Pancreas (tissue), 10 donors: ENCODE results near the gene S100A9. TPM values are rescaled to one million over a fixed set of nuclear protein-coding genes. Genes with fewer than 3 reads are reported as not detected.

ENCODE experiments used
- ATAC-seq, 4 donors: fragments of 200-7000 bp; cut with Tn5 transposase; one replicate each; pipeline versions ENCODE4 v1.8.0 to v1.9.1; 2020; ENCODE audit warnings: mild to moderate bottlenecking in 4 of 4, moderate library complexity in 4 of 4
- DNase-seq, 6 donors: peaks; one replicate each; pipeline ENCODE4 v3.0.0-alpha.2; 2020
- FAIRE-seq: peaks from 2 replicates; lab custom pipeline; 2012; peaks lifted over from hg19 to GRCh38; lab: Jason Lieb, UNC
- H3K27ac ChIP-seq, 4 donors: fragments of 200-600 bp; sonication (generic); 1 replicate in 3 of 4; 2 replicates in 1 of 4; pipeline versions ENCODE4 v1.5.0 to v1.8.0; 2020
- H3K27me3 ChIP-seq, 4 donors: fragments of 200-600 bp; one replicate each; pipeline ENCODE4 v1.8.0; 2021
- H3K36me3 ChIP-seq, 3 donors: fragments of 200-600 bp; sonication (generic) in 1 of 3; one replicate each; pipeline versions ENCODE4 v1.5.0 to v1.8.0; 2020 to 2021
- H3K4me1 ChIP-seq, 3 donors: fragments of 200-600 bp; one replicate each; pipeline ENCODE4 v1.8.0; 2021
- H3K4me3 ChIP-seq, 4 donors: fragments of 200-600 bp; sonication (generic) in 2 of 4; one replicate each; pipeline versions ENCODE4 v1.5.0 to v1.8.0; 2020 to 2021
- H3K9me3 ChIP-seq, 4 donors: fragments of 200-600 bp; one replicate each; pipeline ENCODE4 v1.8.0; 2021
- WGBS, 2 donors: extraction: QIAGEN DNeasy Blood & Tissue Kit; methylation state at CpG; one replicate each; pipeline ENCODE4 v1.1.7; 2013; 5-methylcytosine and 5-hydroxymethylcytosine counted together
- intact Hi-C, 3 donors: fragments of 100-400 bp; cut with DNase I; formaldehyde crosslinking; loops; one replicate each; pipeline versions ENCODE4 v1.11.1 to v1.14.2; 2022
- polyA plus RNA-seq, 2 donors: library from polyadenylated mRNA; stranded (reverse); fragments of 200-250 nt; gene quantifications; one replicate each; pipeline ENCODE4 v1.2.3, GENCODE V29; 2013
- total RNA-seq, 6 donors: library from RNA; stranded (reverse); fragmentation: NEBNext Ultra II Directional in 4 of 6; extraction: Animal tissue kit (Norgen Biotek cat#: 25700) in 4 of 6; gene quantifications; one replicate each; pipeline versions ENCODE4 v1.2.1 to v1.2.4, GENCODE V29; 2021 to 2023
- TF ChIP-seq, protein P1 (sequence below), 4 donors: fragments of 200-600 bp; sonication (generic) in 3 of 4; IDR thresholded peaks; one replicate each; pipeline versions ENCODE4 v1.5.0 to v1.8.0; 2021; ENCODE audit warnings: antibody characterized with exemption in 4 of 4
- donor health status: healthy with polysubstance abuse.
- donor health status: DM: no; HTN: no; CAD: no; lungs with moderate emphysema.
- donor health status: DM: no; HTN: no; CAD: no.
- donor health status: control.
- donor health status: control.
- donor health status: Bipolar disorder and iron deficiency.
- donor health status: DM: yes; HTN: yes; CAD: no.
- donor health status: DM: no; HTN: no; CAD: no.
- donor health status: DM: no; HTN: no; CAD: no.
- donor health status: DM: yes; HTN: yes; CAD: no.

S100A9 gene
- total and polyA plus RNA-seq, 8 donors: 3.9 to 79.6 (median 36.8) TPM

DNA sequence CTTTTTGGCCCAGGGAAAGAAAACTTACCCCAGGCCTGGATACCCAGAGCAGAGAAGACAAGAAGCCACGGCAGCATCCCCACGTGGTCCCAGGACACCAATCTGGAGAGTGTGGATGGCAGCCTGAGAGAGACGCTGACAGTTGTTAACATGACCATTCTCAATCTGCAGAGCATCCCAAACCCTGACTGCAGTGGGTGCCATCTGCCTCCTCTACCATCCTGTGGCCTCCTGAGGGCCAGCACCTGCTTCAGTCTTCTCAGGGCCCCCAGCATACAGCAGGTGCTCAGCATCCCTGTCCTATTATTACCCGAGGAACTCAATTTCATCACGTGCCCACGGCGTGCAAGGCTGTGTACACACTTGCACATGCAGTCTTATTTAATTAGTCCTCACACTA is 9.8 kb upstream of the S100A9 start:
- ATAC-seq (no peak), DNase-seq (no peak), FAIRE-seq (no peak)
- 35 to 43% methylated on average over 7 of the region's 7 CpGs for WGBS, 2 donors
- H3K27ac ChIP-seq: no peak overlapping the region
- H3K4me1 ChIP-seq: no peaks in the 10 kb centered on the region
- TF ChIP-seq, protein P1, sequence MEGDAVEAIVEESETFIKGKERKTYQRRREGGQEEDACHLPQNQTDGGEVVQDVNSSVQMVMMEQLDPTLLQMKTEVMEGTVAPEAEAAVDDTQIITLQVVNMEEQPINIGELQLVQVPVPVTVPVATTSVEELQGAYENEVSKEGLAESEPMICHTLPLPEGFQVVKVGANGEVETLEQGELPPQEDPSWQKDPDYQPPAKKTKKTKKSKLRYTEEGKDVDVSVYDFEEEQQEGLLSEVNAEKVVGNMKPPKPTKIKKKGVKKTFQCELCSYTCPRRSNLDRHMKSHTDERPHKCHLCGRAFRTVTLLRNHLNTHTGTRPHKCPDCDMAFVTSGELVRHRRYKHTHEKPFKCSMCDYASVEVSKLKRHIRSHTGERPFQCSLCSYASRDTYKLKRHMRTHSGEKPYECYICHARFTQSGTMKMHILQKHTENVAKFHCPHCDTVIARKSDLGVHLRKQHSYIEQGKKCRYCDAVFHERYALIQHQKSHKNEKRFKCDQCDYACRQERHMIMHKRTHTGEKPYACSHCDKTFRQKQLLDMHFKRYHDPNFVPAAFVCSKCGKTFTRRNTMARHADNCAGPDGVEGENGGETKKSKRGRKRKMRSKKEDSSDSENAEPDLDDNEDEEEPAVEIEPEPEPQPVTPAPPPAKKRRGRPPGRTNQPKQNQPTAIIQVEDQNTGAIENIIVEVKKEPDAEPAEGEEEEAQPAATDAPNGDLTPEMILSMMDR (IDR thresholded peaks at IDR 0.05): no peak
- intact Hi-C loops: no loop called here
- H3K27me3 ChIP-seq: peaks cover 0 to 11% (median 0%) of the 10 kb centered on the region in 4 donors
- no peaks in the 10 kb centered on the region for H3K9me3 ChIP-seq
- no peaks in the 10 kb centered on the region for H3K36me3 ChIP-seq
- H3K4me3 ChIP-seq: no peak overlapping the region

DNA sequence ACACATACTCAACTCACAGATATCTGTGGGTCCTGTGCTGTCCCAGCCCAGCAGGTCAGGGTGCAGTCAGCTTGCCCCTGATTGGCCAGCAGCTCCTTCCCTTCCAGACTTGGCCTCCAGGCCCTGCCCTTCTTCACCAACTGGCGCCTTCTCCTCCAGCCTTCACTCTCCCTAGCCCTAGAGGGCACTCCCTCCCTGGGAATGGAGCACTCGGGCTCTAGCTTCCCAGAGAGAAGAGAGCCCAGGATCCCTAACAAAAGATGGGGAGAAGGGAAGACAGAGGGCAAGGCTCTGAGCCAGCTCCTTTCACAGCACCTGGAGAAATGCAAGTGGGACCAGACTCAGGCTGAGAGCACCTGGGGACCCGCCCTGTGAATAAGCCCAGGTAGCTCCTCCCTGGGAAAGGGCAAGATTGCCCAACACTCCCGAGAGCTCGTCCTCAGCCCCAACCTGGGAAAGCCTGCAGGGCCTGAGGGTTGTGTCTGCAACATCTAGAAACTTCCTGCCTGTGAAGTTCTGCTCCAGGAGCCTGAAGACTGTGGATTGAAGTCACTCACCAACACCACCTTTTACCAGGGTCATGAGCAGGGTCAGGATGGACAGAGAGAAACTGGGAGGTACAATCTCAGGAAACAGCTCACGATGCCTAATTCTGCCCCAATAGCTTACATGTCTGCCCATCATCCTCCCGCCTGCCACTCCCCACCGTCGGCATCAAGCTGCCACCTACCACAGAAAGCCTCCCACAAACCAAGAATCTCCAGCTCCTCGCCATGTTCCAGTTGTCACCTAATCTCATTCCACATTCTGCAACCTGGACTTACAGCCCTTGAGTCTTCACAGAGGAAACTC is 8.9 kb upstream of the S100A9 start, which contains the start of gene PGLYRP4:
Gene PGLYRP4, minus strand, starts transcription at position 331 of the 852 bp plus-strand sequence. CDS start 909 bp downstream, outside the sequence.
- TF ChIP-seq, protein P1 (IDR thresholded peaks at IDR 0.05): no peak
- no peak within 1 kb of the TSS for H3K27ac ChIP-seq
- no peaks in the 10 kb centered on the region for H3K4me1 ChIP-seq
- 40 to 55% methylated on average over 9 to 10 of the region's 10 CpGs for WGBS, 2 donors
- intact Hi-C loops: no loop called here
- H3K9me3 ChIP-seq: no peaks in the 10 kb centered on the region
- ATAC-seq (no peak), DNase-seq (no peak), FAIRE-seq (no peak)
- H3K36me3 ChIP-seq: no peaks in the 10 kb centered on the region
- H3K27me3 ChIP-seq: peaks cover 0 to 16% (median 0%) of the 10 kb centered on the region in 4 donors
- no peak within 1 kb of the TSS for H3K4me3 ChIP-seq

DNA sequence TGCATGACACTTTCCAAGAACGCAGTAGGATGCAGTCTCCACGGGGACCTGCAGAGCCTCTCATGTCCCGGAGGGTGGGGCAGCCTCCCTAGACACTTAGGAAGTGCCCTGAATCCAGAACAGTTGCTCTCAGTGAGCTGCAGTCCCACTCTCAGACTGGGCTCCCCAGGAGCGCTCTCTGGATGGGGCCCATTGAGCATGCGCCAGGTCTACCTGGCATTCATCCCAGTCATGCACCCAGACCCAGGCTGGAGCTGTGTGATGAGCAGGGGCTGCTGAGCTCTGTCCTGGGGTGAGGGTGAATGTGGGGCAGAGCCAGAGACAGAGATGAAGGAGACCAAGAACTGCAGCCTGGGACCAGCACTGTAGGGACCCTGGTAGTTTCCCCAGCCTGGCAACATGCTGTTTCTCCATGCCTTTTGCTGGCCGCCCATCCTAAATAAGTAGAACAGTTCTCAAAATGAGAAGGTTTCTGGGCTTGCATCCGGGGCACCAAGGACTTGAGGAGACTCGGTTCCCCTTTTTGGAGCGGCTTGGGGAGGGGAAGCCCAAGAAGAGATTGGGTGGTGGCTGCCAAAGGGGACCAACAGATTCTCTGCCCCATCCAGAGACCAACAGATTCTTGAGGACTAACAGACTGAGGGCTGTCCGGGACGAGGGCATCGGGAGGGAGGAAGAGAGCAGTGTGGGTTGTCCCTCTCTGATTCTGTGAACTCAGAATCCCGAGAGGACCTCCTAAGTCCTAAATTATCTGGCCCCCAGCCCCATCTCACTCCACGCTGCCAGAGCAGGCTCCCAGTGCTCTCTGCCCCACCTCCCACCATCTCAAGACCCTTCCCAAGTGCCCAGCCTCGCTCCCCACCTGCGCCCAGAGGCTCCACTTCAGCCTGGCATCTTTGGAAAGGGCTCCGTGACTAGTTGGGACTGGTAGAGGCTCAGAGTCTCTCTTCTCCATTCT is 8.0 kb upstream of the S100A9 start:
- ATAC-seq (no peak), FAIRE-seq (no peak), DNase-seq (no peak)
- H3K27ac ChIP-seq: no peak overlapping the region
- H3K4me3 ChIP-seq: no peak overlapping the region
- WGBS, 2 donors: 38 to 41% methylated on average over 17 of the region's 17 CpGs
- peaks cover 0 to 16% (median 0%) of the 10 kb centered on the region in 4 donors for H3K27me3 ChIP-seq
- no peaks in the 10 kb centered on the region for H3K36me3 ChIP-seq
- intact Hi-C loops: loop anchor here in 2 of 3 donors (5.0 kb wide), 1 partner anchor 148 kb away; no protein-coding TSS in a partner anchor
- TF ChIP-seq, protein P1 (IDR thresholded peaks at IDR 0.05): no peak
- H3K9me3 ChIP-seq: no peaks in the 10 kb centered on the region
- no peaks in the 10 kb centered on the region for H3K4me1 ChIP-seq

- no peak overlapping the region for H3K4me3 ChIP-seq
- H3K9me3 ChIP-seq: no peaks in the 10 kb centered on the region
- intact Hi-C loops: loop anchor here in 2 of 3 donors (5.0 kb wide), 1 partner anchor 147 kb away; no protein-coding TSS in a partner anchor
- H3K4me1 ChIP-seq: no peaks in the 10 kb centered on the region
- FAIRE-seq (no peak), ATAC-seq (no peak), DNase-seq (no peak)
- TF ChIP-seq, protein P1 (IDR thresholded peaks at IDR 0.05): no peak
- no peaks in the 10 kb centered on the region for H3K36me3 ChIP-seq
- WGBS, 2 donors: 9 to 18% methylated on average over 1 of the region's 1 CpG
- H3K27ac ChIP-seq: no peak overlapping the region
- peaks cover 0 to 16% (median 0%) of the 10 kb centered on the region in 4 donors for H3K27me3 ChIP-seq
Measured at GRCh38 chr1:153350321-153350957, 7.2 kb upstream of the S100A9 start.
